Activated B cell treated with CpG ODN at 0.5 μM for 24 hours (primary cell): ENCODE data around the gene NLGN2. TPM values are rescaled to one million over a fixed set of nuclear protein-coding genes. Genes with fewer than 3 reads are reported as not detected.
"Not testable (repeated sequence)": the region's sequence is repeated elsewhere in the genome, so short reads cannot be mapped to it uniquely, and the experiment has no call there.

Source experiments
- ATAC-seq: fragments of 200-7000 bp; cut with Tn5 transposase; one replicate; pipeline ENCODE4 v1.10.0; 2021; ENCODE audit warnings: low read depth, mild to moderate bottlenecking, moderate library complexity
- CTCF ChIA-PET: fragments of 350-600 bp; sonication (Branson Sonifier 250); formaldehyde crosslinking; loops from one replicate; lab custom pipeline; 2021; ENCODE audit warnings: antibody characterized with exemption; lab: Charles Lee
- POLR2A ChIA-PET: fragments of 350-600 bp; sonication (Branson Sonifier 250); formaldehyde crosslinking; loops from one replicate; lab custom pipeline; 2021; ENCODE audit warnings: antibody characterized with exemption; lab: Charles Lee
- DNase-seq: peaks from one replicate; pipeline ENCODE4 v3.0.0; 2022
- H3K27ac Mint-ChIP-seq: one replicate; pipeline ENCODE4 v1.8.0; 2020; ENCODE audit warnings: mixed read lengths
- H3K27me3 Mint-ChIP-seq: one replicate; pipeline ENCODE4 v1.8.0; 2021; ENCODE audit warnings: mixed read lengths
- H3K36me3 Mint-ChIP-seq: one replicate; pipeline ENCODE4 v1.8.0; 2021; ENCODE audit warnings: low read depth, mixed read lengths
- H3K4me1 Mint-ChIP-seq: one replicate; pipeline ENCODE4 v1.8.0; 2021; ENCODE audit warnings: mixed read lengths
- H3K4me3 Mint-ChIP-seq: one replicate; pipeline ENCODE4 v1.8.0; 2020; ENCODE audit warnings: mild to moderate bottlenecking, mixed read lengths
- H3K9me3 Mint-ChIP-seq: one replicate; pipeline ENCODE4 v1.8.0; 2020; ENCODE audit warnings: mixed read lengths
- CTCF ChIP-seq: fragments of 200-600 bp; IDR thresholded peaks from one replicate; pipeline ENCODE4 v1.8.0; 2022; ENCODE audit warnings: antibody characterized with exemption, mild to moderate bottlenecking
- intact Hi-C: fragments of 100-400 bp; cut with micrococcal nuclease; formaldehyde crosslinking; loops from one replicate; pipeline ENCODE4 v1.15.1; 2024
- total RNA-seq: library from RNA; stranded (reverse); gene quantifications from 2 replicates; pipeline ENCODE4 v1.2.3, GENCODE V29; 2022

The NLGN2 gene
- total RNA-seq, 1 donor from 2014 or later = 1.1 TPM

GRCh38 chr17:7367918-7368598 lies 39.6 kb upstream of the NLGN2 start:
- Mint-ChIP-seq H3K36me3 (no peaks in the 10 kb centered on the region), H3K9me3 (no peaks in the 10 kb centered on the region), H3K4me1 (no peaks in the 10 kb centered on the region), H3K27ac (no peak overlapping the region), H3K4me3 (no peak overlapping the region), H3K27me3 (no peaks in the 10 kb centered on the region)
- POLR2A ChIA-PET = no interaction called here
- intact Hi-C loops = no loop called here
- ATAC-seq = no peak
- no peak for DNase-seq
- TF ChIP-seq CTCF = no peak
- CTCF ChIA-PET = no interaction called here

GRCh38 chr17:7368599-7368994 lies 39.0 kb upstream of the NLGN2 start:
- POLR2A ChIA-PET, H3K36me3 Mint-ChIP-seq, intact Hi-C loops, H3K4me3 Mint-ChIP-seq, CTCF ChIA-PET, H3K27ac Mint-ChIP-seq, ATAC-seq, H3K4me1 Mint-ChIP-seq, DNase-seq, H3K9me3 Mint-ChIP-seq, H3K27me3 Mint-ChIP-seq: not testable (repeated sequence)

- Mint-ChIP-seq H3K9me3 (no peaks in the 10 kb centered on the region), H3K36me3 (no peaks in the 10 kb centered on the region), H3K27me3 (no peaks in the 10 kb centered on the region), H3K4me1 (no peaks in the 10 kb centered on the region), H3K4me3 (no peak overlapping the region), H3K27ac (no peak overlapping the region)
- ChIA-PET CTCF (no interaction called here), POLR2A (no interaction called here)
- TF ChIP-seq CTCF = no peak
- intact Hi-C loops = no loop called here
- no peak for ATAC-seq
- DNase-seq = no peak
These were observed 37.8 kb upstream of the NLGN2 start for GRCh38 chr17:7369825-7370224.

- no peak for ATAC-seq
- TF ChIP-seq CTCF = no peak
- Mint-ChIP-seq H3K9me3 (no peaks in the 10 kb centered on the region), H3K27ac (no peak overlapping the region), H3K36me3 (no peaks in the 10 kb centered on the region), H3K27me3 (no peaks in the 10 kb centered on the region), H3K4me3 (no peak overlapping the region), H3K4me1 (no peaks in the 10 kb centered on the region)
- CTCF ChIA-PET = no interaction called here
- intact Hi-C loops = no loop called here
- no peak for DNase-seq
- POLR2A ChIA-PET = no interaction called here
These were observed 36.8 kb upstream of the NLGN2 start for GRCh38 chr17:7370853-7371252.

GRCh38 chr17:7374353-7374752 lies 33.3 kb upstream of the NLGN2 start:
- peaks cover 7% of the 10 kb centered on the region for H3K27me3 Mint-ChIP-seq
- H3K4me3 Mint-ChIP-seq = no peak overlapping the region
- ATAC-seq (no peak), DNase-seq (no peak)
- H3K27ac Mint-ChIP-seq = no peak overlapping the region
- ChIA-PET CTCF (interaction anchor here (2.2 kb wide), 1 partner anchor 19 kb away, joined by 6 read pairs; the partner anchor contains the start of gene TMEM95), POLR2A (no interaction called here)
- TF ChIP-seq CTCF = no peak
- H3K36me3 Mint-ChIP-seq = no peaks in the 10 kb centered on the region
- H3K4me1 Mint-ChIP-seq = no peaks in the 10 kb centered on the region
- intact Hi-C loops = no loop called here
- H3K9me3 Mint-ChIP-seq = peaks cover 4% of the 10 kb centered on the region

- no peak for TF ChIP-seq CTCF
- Mint-ChIP-seq H3K4me1 (peaks cover 4% of the 10 kb centered on the region), H3K4me3 (no peak overlapping the region), H3K36me3 (no peaks in the 10 kb centered on the region), H3K27ac (no peak overlapping the region), H3K27me3 (peaks cover 32% of the 10 kb centered on the region), H3K9me3 (peaks cover 4% of the 10 kb centered on the region)
- intact Hi-C loops = no loop called here
- ATAC-seq = no peak
- DNase-seq = no peak
- ChIA-PET CTCF (no interaction called here), POLR2A (no interaction called here)
These were observed 28.5 kb upstream of the NLGN2 start for GRCh38 chr17:7379134-7379533.
